ENCODE measurements around the gene HDGF.
A peak's percentile ranks its signal among the peaks of the same experiment; 100 is the strongest.

HDGF gene

GRCh38 chr1:156714830-156715229 lies 36.6 kb downstream of the HDGF start:
- no peak overlapping the region for H3K27ac ChIP-seq

DNA sequence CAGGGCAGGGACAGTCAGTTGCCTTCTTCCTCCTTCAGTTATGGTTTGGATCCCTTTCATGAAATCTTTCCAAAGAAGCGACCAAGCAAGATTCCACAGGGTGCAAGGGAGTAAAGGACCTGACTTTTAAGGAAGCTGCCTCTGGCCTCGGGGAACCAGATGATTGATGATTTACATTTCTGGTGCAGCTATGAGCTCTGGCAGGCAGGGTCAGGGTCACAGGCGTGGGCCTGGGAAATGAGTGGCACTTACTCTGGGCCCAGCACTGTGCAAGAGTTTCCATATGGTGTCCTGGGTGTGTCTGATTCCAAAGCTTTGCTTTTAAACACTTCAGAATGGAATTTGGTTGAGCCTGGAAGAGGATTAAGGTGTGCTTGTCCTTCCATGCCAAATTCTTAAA lies 38.8 kb downstream of the HDGF start:
- TF ChIP-seq CTCF (conservative IDR thresholded peaks at IDR 0.05): no peak
- no peak for TF ChIP-seq ZFX (IDR thresholded peaks at IDR 0.05)
- peak overlapping the region; percentile 4; the same call in 1 of the 2 replicates for H3K27ac ChIP-seq

More at GRCh38 chr1:156714830-156715229, 36.6 kb downstream of the HDGF start:
- TF ChIP-seq ZFX (IDR thresholded peaks at IDR 0.05): no peak
- no peak for TF ChIP-seq CTCF (conservative IDR thresholded peaks at IDR 0.05)

DNA sequence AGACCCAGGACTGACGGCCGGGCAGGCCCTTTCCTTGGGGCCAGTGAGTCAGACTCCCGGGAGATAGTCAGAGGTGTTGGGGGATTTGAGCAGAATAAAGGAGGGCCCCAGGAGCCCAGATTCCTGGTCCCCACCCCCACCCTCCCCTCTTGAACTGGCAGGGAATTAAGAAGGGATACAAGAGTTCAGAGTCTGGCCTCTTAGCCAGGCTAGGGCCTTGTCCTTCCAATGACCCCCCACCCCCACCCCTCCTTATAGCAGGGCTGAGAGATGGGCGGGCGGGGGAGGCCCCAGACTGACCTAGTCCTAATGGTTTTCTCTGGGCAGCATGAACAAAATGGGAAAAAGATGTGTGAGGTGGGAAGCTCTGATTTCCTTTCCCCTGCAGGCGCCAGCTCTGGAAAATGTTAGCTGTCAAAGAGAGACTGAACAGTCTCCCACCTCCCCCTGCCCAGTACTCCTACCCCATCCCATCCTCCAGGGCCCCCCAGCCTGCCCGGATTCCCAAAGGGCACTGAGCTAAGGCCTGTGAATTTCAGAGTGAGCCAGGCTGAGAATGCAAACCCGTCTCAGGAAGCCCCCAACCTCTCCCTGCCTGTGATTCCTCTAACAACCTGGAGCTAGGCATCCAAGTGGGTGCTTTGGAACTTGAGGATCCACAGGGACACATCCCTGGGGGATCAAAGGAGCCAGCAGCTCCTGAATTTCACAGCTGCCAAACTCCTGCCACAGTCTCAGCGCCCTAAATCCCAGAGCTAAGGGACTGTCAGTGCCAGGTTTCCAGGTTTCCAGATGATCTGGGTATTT lies 40.3 kb downstream of the HDGF start:
- TF ChIP-seq ZFX (IDR thresholded peaks at IDR 0.05) (no peak), CTCF (conservative IDR thresholded peaks at IDR 0.05) (no peak)
- H3K27ac ChIP-seq: no peak overlapping the region

- peak overlapping the region; percentile 12; the same call in 1 of the 2 replicates for H3K27ac ChIP-seq
- TF ChIP-seq ZFX (IDR thresholded peaks at IDR 0.05) (no peak), CTCF (conservative IDR thresholded peaks at IDR 0.05) (no peak)
Measured at GRCh38 chr1:156709757-156710489, 41.6 kb downstream of the HDGF start.

DNA sequence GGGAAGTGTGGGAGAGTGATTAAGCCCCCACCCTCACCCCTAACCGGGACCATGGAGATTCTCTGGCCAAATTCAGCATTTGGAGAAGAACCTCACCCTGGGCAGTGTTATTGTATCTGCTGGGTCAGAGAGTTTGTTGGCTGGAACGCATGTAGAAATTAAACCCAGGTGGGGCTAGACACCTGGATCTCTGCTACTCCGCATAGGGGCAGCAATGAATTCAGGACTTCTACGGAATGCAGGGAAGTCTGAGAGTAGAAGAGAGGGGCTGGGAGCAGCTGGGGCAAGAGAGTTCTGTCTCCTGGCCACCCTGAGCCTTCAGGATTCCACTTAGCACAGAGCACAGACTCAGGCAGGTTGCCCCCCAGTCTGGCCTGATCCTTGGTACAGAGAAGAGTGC lies 42.4 kb downstream of the HDGF start:
- H3K27ac ChIP-seq: no peak overlapping the region
- no peak for TF ChIP-seq ZFX (IDR thresholded peaks at IDR 0.05)
- no peak for TF ChIP-seq CTCF (conservative IDR thresholded peaks at IDR 0.05)

- no peak overlapping the region for H3K27ac ChIP-seq
- no peak for TF ChIP-seq CTCF (conservative IDR thresholded peaks at IDR 0.05)
- no peak for TF ChIP-seq ZFX (IDR thresholded peaks at IDR 0.05)
Measured at GRCh38 chr1:156708218-156708661, 43.2 kb downstream of the HDGF start.
